ENCODE results near the gene ADRA1B.

DNA sequence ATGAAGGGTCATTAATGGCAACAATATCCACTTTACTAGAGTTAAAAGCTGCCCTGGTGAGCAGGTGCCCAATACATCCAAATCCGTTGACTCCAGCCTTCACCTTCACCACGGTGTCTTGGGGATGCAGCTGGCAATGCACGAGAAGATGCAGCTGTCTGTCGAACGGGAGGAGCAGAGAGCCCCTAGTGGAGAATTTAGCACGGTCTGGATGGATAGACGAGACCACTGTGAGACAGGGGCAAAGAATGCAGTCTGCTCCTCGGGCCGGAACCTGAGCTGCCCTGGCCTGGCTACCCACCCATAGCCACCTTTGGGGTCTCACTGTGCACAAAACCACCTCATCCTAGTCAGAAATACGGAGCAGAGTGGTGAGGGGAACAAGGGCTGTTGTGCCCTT is 35.1 kb downstream of the ADRA1B start:
- TF ChIP-seq ZZZ3 (IDR thresholded peaks at IDR 0.05; ENCODE audit: control insufficient read depth, insufficient read length, low read depth) = no peak
- TF ChIP-seq CTCF (IDR thresholded peaks at IDR 0.05 in 2 of 3, conservative IDR thresholded peaks at IDR 0.05 in 1 of 3; ENCODE audit: control insufficient read depth in 2 of 3, extremely low read depth in 1 of 3, insufficient read depth in 1 of 3, low read depth in 3 of 3, low read length in 3 of 3) = peak; percentile 12 to 48 (median 37); a peak in 5 of 6 replicates
- TF ChIP-seq, protein P1, sequence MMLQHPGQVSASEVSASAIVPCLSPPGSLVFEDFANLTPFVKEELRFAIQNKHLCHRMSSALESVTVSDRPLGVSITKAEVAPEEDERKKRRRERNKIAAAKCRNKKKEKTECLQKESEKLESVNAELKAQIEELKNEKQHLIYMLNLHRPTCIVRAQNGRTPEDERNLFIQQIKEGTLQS (IDR thresholded peaks at IDR 0.05; ENCODE audit: borderline replicate concordance, extremely low read depth, low read depth, low read length) = no peak
- TF ChIP-seq EGR1 (IDR thresholded peaks at IDR 0.05; ENCODE audit: borderline replicate concordance in 1 of 2, low read depth in 2 of 2, low read length in 2 of 2) = no peak
- TF ChIP-seq CBX5 (IDR thresholded peaks at IDR 0.05; ENCODE audit: low read depth) = no peak
- TF ChIP-seq USF2 (IDR thresholded peaks at IDR 0.05; ENCODE audit: borderline replicate concordance, low read depth, low read length) = no peak
- TF ChIP-seq RAD51 (IDR thresholded peaks at IDR 0.05) = no peak
